ENCODE data around the gene RGP1.

Gene RGP1

GRCh38 chr9:35791297-35791921, 42.3 kb downstream of the RGP1 start, which contains the start of gene NPR2:
TSS of gene NPR2 (plus strand) at chr9:35791591. CDS start at chr9:35792409, 818 bp downstream.
- no peaks in the 10 kb centered on the region for H3K9me3 ChIP-seq (ENCODE audit: control insufficient read depth, low read length)
- H3K36me3 ChIP-seq (ENCODE audit: control insufficient read depth, insufficient read depth, low read length): no peaks in the 10 kb centered on the region
- H3K27me3 ChIP-seq (ENCODE audit: control insufficient read depth, insufficient read depth, low read length): no peaks in the 10 kb centered on the region
- H3K4me3 ChIP-seq (ENCODE audit: low read length): no peak within 1 kb of the TSS
- no peak within 1 kb of the TSS for H3K9ac ChIP-seq (ENCODE audit: low read length)
- peaks cover 5% of the 10 kb centered on the region for H3K4me1 ChIP-seq (ENCODE audit: control insufficient read depth, insufficient read depth, low read length)

- Histone ChIP-seq H3K4me1 (ENCODE audit: control insufficient read depth, insufficient read depth, low read length) (peaks cover 5% of the 10 kb centered on the region), H3K9ac (ENCODE audit: low read length) (no peak overlapping the region), H3K4me3 (ENCODE audit: low read length) (no peak overlapping the region), H3K27me3 (ENCODE audit: control insufficient read depth, insufficient read depth, low read length) (no peaks in the 10 kb centered on the region), H3K9me3 (ENCODE audit: control insufficient read depth, low read length) (no peaks in the 10 kb centered on the region), H3K36me3 (ENCODE audit: control insufficient read depth, insufficient read depth, low read length) (no peaks in the 10 kb centered on the region)
These were observed 43.1 kb downstream of the RGP1 start for GRCh38 chr9:35792024-35792813.

- no peak overlapping the region for H3K4me3 ChIP-seq (ENCODE audit: low read length)
These were observed 43.7 kb downstream of the RGP1 start for GRCh38 chr9:35792826-35793225.

GRCh38 chr9:35793461-35793860, 44.4 kb downstream of the RGP1 start:
- Histone ChIP-seq H3K36me3 (ENCODE audit: control insufficient read depth, insufficient read depth, low read length) (no peaks in the 10 kb centered on the region), H3K4me1 (ENCODE audit: control insufficient read depth, insufficient read depth, low read length) (peaks cover 5% of the 10 kb centered on the region), H3K4me3 (ENCODE audit: low read length) (no peak overlapping the region), H3K9me3 (ENCODE audit: control insufficient read depth, low read length) (no peaks in the 10 kb centered on the region), H3K9ac (ENCODE audit: low read length) (no peak overlapping the region), H3K27me3 (ENCODE audit: control insufficient read depth, insufficient read depth, low read length) (no peaks in the 10 kb centered on the region)

More at GRCh38 chr9:35792826-35793225, 43.7 kb downstream of the RGP1 start:
- Histone ChIP-seq H3K9me3 (ENCODE audit: control insufficient read depth, low read length) (no peaks in the 10 kb centered on the region), H3K27me3 (ENCODE audit: control insufficient read depth, insufficient read depth, low read length) (no peaks in the 10 kb centered on the region), H3K36me3 (ENCODE audit: control insufficient read depth, insufficient read depth, low read length) (no peaks in the 10 kb centered on the region), H3K9ac (ENCODE audit: low read length) (no peak overlapping the region), H3K4me1 (ENCODE audit: control insufficient read depth, insufficient read depth, low read length) (peaks cover 5% of the 10 kb centered on the region)

GRCh38 chr9:35795695-35796094, 46.6 kb downstream of the RGP1 start:
- no peaks in the 10 kb centered on the region for H3K9me3 ChIP-seq (ENCODE audit: control insufficient read depth, low read length)
- H3K9ac ChIP-seq (ENCODE audit: low read length): no peak overlapping the region
- H3K4me1 ChIP-seq (ENCODE audit: control insufficient read depth, insufficient read depth, low read length): peaks cover under 1% of the 10 kb centered on the region
- no peaks in the 10 kb centered on the region for H3K36me3 ChIP-seq (ENCODE audit: control insufficient read depth, insufficient read depth, low read length)
- H3K4me3 ChIP-seq (ENCODE audit: low read length): no peak overlapping the region
- H3K27me3 ChIP-seq (ENCODE audit: control insufficient read depth, insufficient read depth, low read length): no peaks in the 10 kb centered on the region

GRCh38 chr9:35797311-35798109, 48.4 kb downstream of the RGP1 start:
- no peak overlapping the region for H3K4me3 ChIP-seq (ENCODE audit: low read length)
- H3K9ac ChIP-seq (ENCODE audit: low read length): no peak overlapping the region
- no peaks in the 10 kb centered on the region for H3K27me3 ChIP-seq (ENCODE audit: control insufficient read depth, insufficient read depth, low read length)
- no peaks in the 10 kb centered on the region for H3K4me1 ChIP-seq (ENCODE audit: control insufficient read depth, insufficient read depth, low read length)
- no peaks in the 10 kb centered on the region for H3K36me3 ChIP-seq (ENCODE audit: control insufficient read depth, insufficient read depth, low read length)
- H3K9me3 ChIP-seq (ENCODE audit: control insufficient read depth, low read length): no peaks in the 10 kb centered on the region

GRCh38 chr9:35798658-35799374, 49.7 kb downstream of the RGP1 start:
- Histone ChIP-seq H3K36me3 (ENCODE audit: control insufficient read depth, insufficient read depth, low read length) (no peaks in the 10 kb centered on the region), H3K27me3 (ENCODE audit: control insufficient read depth, insufficient read depth, low read length) (no peaks in the 10 kb centered on the region), H3K4me1 (ENCODE audit: control insufficient read depth, insufficient read depth, low read length) (no peaks in the 10 kb centered on the region), H3K9me3 (ENCODE audit: control insufficient read depth, low read length) (no peaks in the 10 kb centered on the region), H3K9ac (ENCODE audit: low read length) (no peak overlapping the region), H3K4me3 (ENCODE audit: low read length) (no peak overlapping the region)

GRCh38 chr9:35800530-35800929, 51.4 kb downstream of the RGP1 start:
- H3K36me3 ChIP-seq (ENCODE audit: control insufficient read depth, insufficient read depth, low read length): no peaks in the 10 kb centered on the region
- no peak overlapping the region for H3K9ac ChIP-seq (ENCODE audit: low read length)

GRCh38 chr9:35801328-35802128, 52.4 kb downstream of the RGP1 start:
- Histone ChIP-seq H3K9me3 (ENCODE audit: control insufficient read depth, low read length) (no peaks in the 10 kb centered on the region), H3K36me3 (ENCODE audit: control insufficient read depth, insufficient read depth, low read length) (no peaks in the 10 kb centered on the region), H3K4me3 (ENCODE audit: low read length) (no peak overlapping the region), H3K27me3 (ENCODE audit: control insufficient read depth, insufficient read depth, low read length) (no peaks in the 10 kb centered on the region), H3K9ac (ENCODE audit: low read length) (no peak overlapping the region), H3K4me1 (ENCODE audit: control insufficient read depth, insufficient read depth, low read length) (no peaks in the 10 kb centered on the region)

More at GRCh38 chr9:35800530-35800929, 51.4 kb downstream of the RGP1 start:
- Histone ChIP-seq H3K4me3 (ENCODE audit: low read length) (no peak overlapping the region), H3K4me1 (ENCODE audit: control insufficient read depth, insufficient read depth, low read length) (no peaks in the 10 kb centered on the region), H3K27me3 (ENCODE audit: control insufficient read depth, insufficient read depth, low read length) (no peaks in the 10 kb centered on the region), H3K9me3 (ENCODE audit: control insufficient read depth, low read length) (no peaks in the 10 kb centered on the region)

- H3K27me3 ChIP-seq (ENCODE audit: control insufficient read depth, insufficient read depth, low read length): no peaks in the 10 kb centered on the region
- H3K9me3 ChIP-seq (ENCODE audit: control insufficient read depth, low read length): no peaks in the 10 kb centered on the region
- H3K4me3 ChIP-seq (ENCODE audit: low read length): no peak overlapping the region
- H3K36me3 ChIP-seq (ENCODE audit: control insufficient read depth, insufficient read depth, low read length): no peaks in the 10 kb centered on the region
- no peaks in the 10 kb centered on the region for H3K4me1 ChIP-seq (ENCODE audit: control insufficient read depth, insufficient read depth, low read length)
- no peak overlapping the region for H3K9ac ChIP-seq (ENCODE audit: low read length)
These were observed 57.0 kb downstream of the RGP1 start for GRCh38 chr9:35806101-35806500.
